HG02884 (cell line): Measurements from ENCODE around the gene SET.

Source experiments
- ATAC-seq: cut with Tn5 transposase; IDR thresholded peaks from one replicate; pipeline ENCODE4 v1.9.1; 2021; ENCODE audit warnings: mild to moderate bottlenecking, moderate library complexity; ENCODE audit not compliant: unreplicated experiment

The SET gene

GRCh38 chr9:128728298-128728697, 39.3 kb downstream of the SET start:
- ATAC-seq = no peak

GRCh38 chr9:128729302-128729701, 40.3 kb downstream of the SET start:
- no peak for ATAC-seq

GRCh38 chr9:128729766-128730517, 40.9 kb downstream of the SET start:
- ATAC-seq = no peak

- no peak for ATAC-seq
Measured at GRCh38 chr9:128731093-128731492, 42.1 kb downstream of the SET start.

GRCh38 chr9:128731691-128732090, 42.7 kb downstream of the SET start:
- ATAC-seq = no peak

GRCh38 chr9:128732576-128732975, 43.6 kb downstream of the SET start:
- ATAC-seq = no peak

GRCh38 chr9:128733256-128733655, 44.2 kb downstream of the SET start:
- no peak for ATAC-seq

- ATAC-seq = no peak
Measured at GRCh38 chr9:128735373-128735772, 46.4 kb downstream of the SET start.

- no peak for ATAC-seq
Measured at GRCh38 chr9:128742401-128742800, 53.4 kb downstream of the SET start.

GRCh38 chr9:128743421-128743820, 54.4 kb downstream of the SET start:
- ATAC-seq = no peak
